CD4-positive, alpha-beta T cell treated with Interleukin-2 at 100 ng/mL for 4 hours (primary cell): ENCODE results near the gene EID2.

Experiments
- DNase-seq: peaks from one replicate; pipeline ENCODE4 v3.0.0-alpha.2; 2020; ENCODE audit warnings: low spot score

EID2 gene

GRCh38 chr19:39539518-39540332, at the start of gene EID2:
EID2 (minus strand) TSS chr19:39540161; CDS start chr19:39540079, 82 bp downstream.
- peak; percentile 94 for DNase-seq

- no peak for DNase-seq
Measured at GRCh38 chr19:39588066-39588465, 48.1 kb upstream of the EID2 start.

GRCh38 chr19:39587496-39587895, 47.5 kb upstream of the EID2 start:
- DNase-seq: no peak

DNA sequence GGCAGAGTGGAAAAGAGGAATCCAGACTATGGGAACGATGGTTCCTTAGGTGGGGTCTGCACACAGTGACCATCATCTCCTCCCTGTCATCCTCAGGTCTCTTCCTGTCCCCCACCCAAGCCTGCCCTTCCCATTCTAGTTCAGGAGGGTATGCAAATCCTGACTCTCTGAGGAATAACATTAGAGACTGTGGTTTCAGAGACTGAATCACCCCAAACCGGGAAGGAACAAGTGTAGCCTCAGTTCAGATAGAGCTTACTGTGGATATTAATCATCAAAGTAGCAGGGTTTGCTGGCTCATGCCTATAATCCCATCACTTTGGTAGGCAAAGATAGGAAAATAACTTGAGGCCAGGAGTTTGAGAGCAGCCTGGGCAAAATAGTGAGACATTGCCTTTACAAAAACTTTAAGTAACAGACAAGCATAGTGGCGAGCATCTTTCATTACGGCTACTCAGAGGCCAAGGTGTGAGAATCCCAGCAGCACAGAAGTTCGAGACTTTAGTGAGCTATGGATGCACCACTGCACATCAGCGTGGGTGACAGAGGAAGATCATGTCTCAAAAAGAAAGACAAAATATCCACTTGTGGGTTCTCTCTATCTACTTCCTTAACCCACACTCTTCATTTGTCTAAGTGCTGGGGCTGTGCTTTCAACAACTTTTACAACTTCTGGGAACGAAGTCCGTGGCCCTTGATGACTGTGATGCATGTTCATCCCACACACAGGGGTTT, 43.1 kb upstream of the EID2 start:
- no peak for DNase-seq

GRCh38 chr19:39582442-39582841, 42.5 kb upstream of the EID2 start:
- no peak for DNase-seq

GRCh38 chr19:39568604-39569003, 28.6 kb upstream of the EID2 start:
- DNase-seq: no peak

DNA sequence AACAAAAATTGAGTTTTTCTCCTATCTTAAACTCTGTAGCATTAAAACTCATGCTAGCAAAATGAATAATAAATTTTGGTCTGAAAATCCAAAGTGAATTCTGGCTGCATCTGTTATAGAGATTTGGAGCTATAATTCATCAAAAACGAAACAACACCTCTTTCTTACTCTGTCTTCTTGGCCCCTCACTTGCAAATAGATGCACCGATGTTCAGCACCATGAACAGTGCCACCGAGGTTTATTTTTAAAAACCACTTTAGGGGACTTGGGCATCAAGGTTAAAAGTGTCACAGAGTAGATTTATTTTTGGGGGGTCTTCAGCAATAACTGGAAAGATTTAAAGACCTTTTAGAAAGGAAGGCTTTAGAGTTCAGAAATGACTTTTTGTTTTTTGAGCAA, 26.1 kb upstream of the EID2 start:
- no peak for DNase-seq

GRCh38 chr19:39563408-39563807, 23.4 kb upstream of the EID2 start:
- no peak for DNase-seq

- peak; percentile 30 for DNase-seq
Measured at GRCh38 chr19:39558624-39559117, 18.7 kb upstream of the EID2 start.

- peak; percentile 35 for DNase-seq
Measured at GRCh38 chr19:39557811-39558623, 18.1 kb upstream of the EID2 start.

DNA sequence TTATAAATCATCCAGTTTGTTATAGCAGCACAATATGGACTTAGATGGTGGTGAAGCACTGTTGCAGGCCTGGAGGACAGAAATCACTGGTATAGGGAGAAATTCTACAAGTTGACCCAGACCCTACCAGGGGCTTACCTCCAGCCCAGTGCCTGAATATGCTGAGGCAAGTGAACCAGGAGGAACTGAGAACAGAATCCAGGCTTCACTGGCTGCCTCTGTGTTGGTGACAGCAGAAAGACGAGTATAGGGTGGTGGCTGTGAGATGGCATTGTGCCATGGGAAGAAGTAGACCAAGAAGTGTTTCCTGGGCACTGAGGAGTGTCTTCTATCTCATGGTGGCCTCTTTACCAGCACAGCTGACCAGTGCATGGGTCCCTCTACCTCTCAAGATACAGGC, 15.9 kb upstream of the EID2 start:
- DNase-seq: no peak

DNA sequence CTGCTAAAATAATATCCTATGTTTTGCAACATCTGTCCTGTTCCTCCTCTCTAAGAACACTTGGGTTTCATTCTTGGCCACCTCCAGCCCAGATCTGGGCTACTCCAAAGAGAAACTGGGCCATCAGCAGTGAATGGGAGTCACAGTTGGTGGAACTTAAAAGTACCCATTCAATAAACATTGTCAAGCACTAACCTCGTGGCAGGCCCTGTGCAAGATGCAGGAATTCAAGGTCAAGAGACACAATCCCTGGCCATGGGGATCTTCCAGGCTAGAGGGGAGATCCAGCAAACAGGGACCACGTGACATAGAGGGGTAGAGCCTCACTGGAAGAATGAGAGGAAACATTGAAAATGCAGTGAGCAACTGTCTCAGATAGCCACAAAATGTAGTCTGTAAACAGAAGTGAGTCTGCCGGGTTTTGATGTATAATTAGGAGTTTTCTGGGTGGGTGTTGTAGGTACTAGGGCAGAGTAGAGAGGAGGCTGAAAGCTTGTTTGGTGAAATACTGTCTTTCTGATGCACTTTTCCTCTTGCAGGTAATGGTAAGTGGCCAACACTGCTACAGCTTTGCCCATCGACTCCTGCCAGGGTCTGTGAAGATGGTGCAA, 14.8 kb upstream of the EID2 start:
- no peak for DNase-seq

- DNase-seq: no peak
Measured at GRCh38 chr19:39553082-39553652, 13.2 kb upstream of the EID2 start.

DNA sequence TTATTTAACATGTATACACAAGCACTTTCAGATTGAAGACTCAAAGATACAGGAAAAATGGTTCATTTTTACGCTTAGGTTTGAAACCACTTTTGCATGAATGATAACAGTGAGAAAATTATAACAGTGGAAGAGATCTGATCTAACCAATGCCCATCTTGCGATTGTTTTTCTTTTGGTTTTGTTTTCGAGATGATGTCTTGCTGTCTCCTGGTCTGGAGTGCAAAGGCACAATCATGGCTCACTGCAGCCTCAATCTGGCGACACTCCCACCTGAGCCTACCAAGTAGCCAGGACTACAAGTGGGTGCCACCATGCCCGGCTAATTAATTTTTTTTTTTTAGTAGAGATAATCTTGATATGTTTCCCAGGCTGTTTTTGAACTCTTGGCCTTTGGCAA, 10.2 kb upstream of the EID2 start:
- no peak for DNase-seq

GRCh38 chr19:39546599-39546998, 6.6 kb upstream of the EID2 start:
- DNase-seq: peak; percentile 58

- DNase-seq: peak; percentile 59
Measured at GRCh38 chr19:39544911-39545310, 5.0 kb upstream of the EID2 start.

- DNase-seq: no peak
Measured at GRCh38 chr19:39544226-39544903, 4.4 kb upstream of the EID2 start.

DNA sequence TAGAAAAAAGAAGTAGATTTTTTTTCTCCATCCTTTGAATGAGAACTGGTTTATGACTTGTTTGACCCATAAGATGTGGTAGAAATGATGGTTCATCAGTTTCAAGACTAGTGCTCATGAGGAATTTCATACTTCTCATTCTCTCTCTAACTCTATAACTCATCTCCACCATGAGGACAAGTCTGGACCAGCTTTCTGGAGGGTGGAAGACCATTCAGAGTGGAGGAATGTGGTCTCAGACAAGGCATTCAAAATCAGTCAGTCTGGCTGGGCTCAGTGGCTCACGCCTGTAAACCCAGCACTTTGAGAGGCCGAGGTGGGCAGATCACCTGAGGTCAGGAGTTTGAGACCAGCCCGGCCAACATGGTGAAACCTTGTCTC, 3.5 kb upstream of the EID2 start:
- DNase-seq: no peak

DNA sequence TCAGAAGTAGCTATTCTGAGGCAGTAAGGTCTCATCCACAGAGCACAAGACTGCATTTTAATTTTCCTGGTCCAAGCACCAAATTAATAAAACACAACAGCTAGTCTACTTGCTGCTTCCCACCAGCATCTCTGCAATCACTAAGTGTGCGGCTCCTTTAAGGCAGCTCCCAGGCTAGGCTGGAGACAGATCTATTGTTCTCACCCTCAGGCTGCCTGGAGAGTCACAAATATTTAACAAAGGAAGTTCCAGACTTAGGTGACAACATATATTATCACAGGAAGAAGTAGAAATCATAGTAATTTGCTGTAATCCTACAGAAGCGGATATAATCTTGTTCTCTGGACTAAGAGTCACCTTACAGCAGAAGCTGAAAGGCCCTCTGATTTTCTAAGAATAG, 2.2 kb upstream of the EID2 start:
- DNase-seq: no peak

DNA sequence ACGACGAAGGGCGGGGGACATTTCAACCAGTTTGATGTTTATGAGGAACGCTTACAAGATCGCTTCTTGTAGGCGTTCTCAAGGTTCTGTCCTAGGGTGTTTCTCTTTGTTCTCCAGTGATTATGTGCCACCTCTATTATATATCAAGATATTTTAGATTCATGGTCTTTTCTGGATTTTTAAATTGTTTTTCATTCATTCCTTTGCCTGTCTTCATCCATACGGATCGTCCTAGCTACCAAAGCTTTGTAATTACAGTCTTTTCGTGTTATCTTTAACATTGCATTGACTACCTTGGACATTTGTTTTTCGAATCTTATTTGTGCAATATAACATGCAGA, 342 bp upstream of the EID2 start:
- no peak for DNase-seq

DNA sequence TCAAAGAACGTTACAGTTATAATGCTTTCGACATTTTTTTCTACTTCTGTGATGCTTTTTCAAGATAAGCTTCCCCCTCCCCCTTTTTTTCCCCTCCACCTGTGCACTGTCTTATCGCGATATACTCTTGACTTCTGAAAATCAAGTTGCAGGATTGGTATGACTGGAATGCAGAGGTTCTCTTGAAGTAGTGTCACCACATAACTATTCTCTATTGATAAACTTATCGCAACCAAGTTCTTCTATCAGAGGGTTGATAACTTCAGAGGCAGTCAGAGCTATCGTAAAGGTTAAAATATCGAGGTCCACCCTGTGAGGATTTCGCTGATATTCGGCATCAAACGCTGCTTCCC, 820 bp downstream of the EID2 start:
- no peak for DNase-seq
